MM.1S (cell line): ENCODE measurements around the gene ETFB.

Source experiments
- DNase-seq: peaks from one replicate; pipeline ENCODE4 v3.0.0-alpha.2; 2015
- H2AFZ ChIP-seq: fragments of 300-600 bp; sonication (generic); 2 replicates; pipeline ENCODE4 v1.6.0; 2016; ENCODE audit warnings: antibody characterized with exemption, low read length
- H3F3A ChIP-seq: fragments of 300-600 bp; sonication (generic); 2 replicates; pipeline ENCODE4 v1.6.1; 2016; ENCODE audit warnings: mild to moderate bottlenecking, antibody characterized with exemption, low read length, moderate library complexity, mixed read lengths; ENCODE audit not compliant: insufficient read depth
- H3K27ac ChIP-seq: fragments of 300-600 bp; sonication (generic); 2 replicates; pipeline ENCODE4 v1.5.1; 2016; ENCODE audit warnings: mild to moderate bottlenecking, low read length
- H3K27me3 ChIP-seq: fragments of 300-600 bp; sonication (generic); replicated peaks from 2 replicates; pipeline ENCODE4 v1.6.0; 2016; ENCODE audit warnings: low read length; ENCODE audit not compliant: insufficient read depth
- H3K36me3 ChIP-seq: fragments of 300-600 bp; sonication (generic); replicated peaks from 2 replicates; pipeline ENCODE4 v1.6.1; 2016; ENCODE audit warnings: mild to moderate bottlenecking, low read length, mixed read lengths; ENCODE audit not compliant: insufficient read depth
- H3K4me1 ChIP-seq: fragments of 300-600 bp; sonication (generic); 2 replicates; pipeline ENCODE4 v1.6.1; 2016; ENCODE audit warnings: low read length, mixed read lengths
- H3K4me2 ChIP-seq: fragments of 300-600 bp; sonication (generic); 2 replicates; pipeline ENCODE4 v1.6.0; 2016; ENCODE audit warnings: low read depth, low read length
- H3K4me3 ChIP-seq: fragments of 300-600 bp; sonication (generic); 2 replicates; pipeline ENCODE4 v1.5.1; 2016; ENCODE audit warnings: low read length, mixed read lengths
- H3K79me2 ChIP-seq: fragments of 300-600 bp; sonication (generic); 2 replicates; pipeline ENCODE4 v1.6.1; 2016; ENCODE audit warnings: mixed run types, low read length, mixed read lengths
- H3K9ac ChIP-seq: fragments of 300-600 bp; sonication (generic); 2 replicates; pipeline ENCODE4 v1.6.1; 2016; ENCODE audit warnings: low read length, mixed read lengths
- H3K9me2 ChIP-seq: fragments of 300-600 bp; sonication (generic); replicated peaks from 2 replicates; pipeline ENCODE4 v1.6.1; 2016; ENCODE audit warnings: mild to moderate bottlenecking, low read length, mixed read lengths; ENCODE audit not compliant: insufficient read depth
- H3K9me3 ChIP-seq: fragments of 300-600 bp; sonication (generic); replicated peaks from 2 replicates; pipeline ENCODE4 v1.6.1; 2016; ENCODE audit warnings: mild to moderate bottlenecking, low read length, mixed read lengths; ENCODE audit not compliant: insufficient read depth
- H4K20me1 ChIP-seq: fragments of 300-600 bp; sonication (generic); 2 replicates; pipeline ENCODE4 v1.6.1; 2016; ENCODE audit warnings: mild to moderate bottlenecking, low read length, moderate library complexity, mixed read lengths; ENCODE audit not compliant: insufficient read depth
- EZH2 ChIP-seq: fragments of 300-600 bp; sonication (generic); optimal IDR thresholded peaks from 2 replicates; pipeline ENCODE3; 2017; ENCODE audit warnings: low read depth, mild to moderate bottlenecking, antibody characterized with exemption, low read length, mixed read lengths
- EZH2phosphoT487 ChIP-seq: fragments of 300-600 bp; sonication (generic); IDR thresholded peaks from 2 replicates; pipeline ENCODE4 v1.6.1; 2018; ENCODE audit warnings: antibody characterized with exemption, low read length
- TF ChIP-seq, protein P1 (sequence below): fragments of 300-600 bp; sonication (generic); IDR thresholded peaks from 2 replicates; pipeline ENCODE4 v1.5.1; 2016; ENCODE audit warnings: antibody characterized with exemption, low read length, mixed read lengths

ETFB gene

DNA sequence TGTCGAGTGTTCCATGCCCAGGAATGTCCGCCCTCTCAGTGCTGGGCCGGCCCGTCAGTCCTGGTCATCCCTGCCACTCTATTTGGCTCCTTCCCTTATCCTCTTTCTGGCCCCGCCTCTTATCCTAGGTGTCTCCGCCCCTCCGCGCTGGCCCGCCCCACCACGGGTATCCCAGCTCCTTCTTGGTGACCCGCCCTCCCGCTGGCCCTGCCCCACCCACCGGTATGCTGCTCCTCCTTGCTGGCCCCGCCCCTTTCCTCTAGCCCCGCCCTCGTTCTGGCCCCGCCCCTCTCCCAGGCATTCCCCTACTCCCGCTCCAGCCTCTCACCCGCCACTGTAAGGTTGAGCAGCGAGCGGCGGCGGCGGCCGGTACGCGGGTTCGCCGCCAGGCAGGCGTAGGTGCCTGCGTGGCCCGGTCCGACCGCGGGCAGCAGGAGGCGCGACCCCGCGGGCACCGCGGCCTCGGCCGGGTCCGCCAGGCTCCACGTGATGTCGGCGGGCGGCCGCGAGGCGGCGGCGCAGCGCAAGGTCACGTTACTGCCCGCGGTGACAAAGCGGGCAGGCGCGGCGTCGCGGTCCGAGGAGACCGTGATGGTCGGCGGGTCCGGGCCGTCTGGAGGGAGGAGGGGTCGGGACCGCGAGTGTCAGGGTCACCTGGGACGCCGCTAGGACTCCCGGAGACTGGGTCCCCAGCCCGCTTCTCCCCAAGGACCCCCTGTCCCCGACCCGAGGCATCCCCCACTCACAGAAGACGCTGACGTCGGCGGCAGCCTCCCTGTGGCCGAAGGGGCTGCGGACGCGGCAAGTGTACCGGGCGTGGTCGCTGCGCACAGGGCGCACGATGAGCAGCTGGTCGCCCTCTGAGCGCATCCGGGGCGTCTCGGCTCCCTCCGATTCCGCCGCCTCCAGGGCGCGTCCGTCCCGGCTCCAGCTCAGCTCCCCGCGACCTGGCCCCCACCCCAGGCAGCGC is 26.2 kb downstream of the ETFB start:
- Histone ChIP-seq H4K20me1 (no peaks in the 10 kb centered on the region), H3K27ac (no peak overlapping the region), H3K79me2 (no peaks in the 10 kb centered on the region), H3K27me3 (no peaks in the 10 kb centered on the region), H3K9ac (no peak overlapping the region), H3K9me3 (no peaks in the 10 kb centered on the region), H3K4me2 (no peak overlapping the region), H3K4me1 (no peaks in the 10 kb centered on the region), H3K9me2 (no peaks in the 10 kb centered on the region), H2AFZ (no peak overlapping the region), H3K36me3 (no peaks in the 10 kb centered on the region), H3K4me3 (no peak overlapping the region), H3F3A (no peaks in the 10 kb centered on the region)
- no peak for DNase-seq
- TF ChIP-seq, protein P1, sequence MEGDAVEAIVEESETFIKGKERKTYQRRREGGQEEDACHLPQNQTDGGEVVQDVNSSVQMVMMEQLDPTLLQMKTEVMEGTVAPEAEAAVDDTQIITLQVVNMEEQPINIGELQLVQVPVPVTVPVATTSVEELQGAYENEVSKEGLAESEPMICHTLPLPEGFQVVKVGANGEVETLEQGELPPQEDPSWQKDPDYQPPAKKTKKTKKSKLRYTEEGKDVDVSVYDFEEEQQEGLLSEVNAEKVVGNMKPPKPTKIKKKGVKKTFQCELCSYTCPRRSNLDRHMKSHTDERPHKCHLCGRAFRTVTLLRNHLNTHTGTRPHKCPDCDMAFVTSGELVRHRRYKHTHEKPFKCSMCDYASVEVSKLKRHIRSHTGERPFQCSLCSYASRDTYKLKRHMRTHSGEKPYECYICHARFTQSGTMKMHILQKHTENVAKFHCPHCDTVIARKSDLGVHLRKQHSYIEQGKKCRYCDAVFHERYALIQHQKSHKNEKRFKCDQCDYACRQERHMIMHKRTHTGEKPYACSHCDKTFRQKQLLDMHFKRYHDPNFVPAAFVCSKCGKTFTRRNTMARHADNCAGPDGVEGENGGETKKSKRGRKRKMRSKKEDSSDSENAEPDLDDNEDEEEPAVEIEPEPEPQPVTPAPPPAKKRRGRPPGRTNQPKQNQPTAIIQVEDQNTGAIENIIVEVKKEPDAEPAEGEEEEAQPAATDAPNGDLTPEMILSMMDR: no peak
- TF ChIP-seq EZH2 (no peak), EZH2phosphoT487 (no peak)

DNA sequence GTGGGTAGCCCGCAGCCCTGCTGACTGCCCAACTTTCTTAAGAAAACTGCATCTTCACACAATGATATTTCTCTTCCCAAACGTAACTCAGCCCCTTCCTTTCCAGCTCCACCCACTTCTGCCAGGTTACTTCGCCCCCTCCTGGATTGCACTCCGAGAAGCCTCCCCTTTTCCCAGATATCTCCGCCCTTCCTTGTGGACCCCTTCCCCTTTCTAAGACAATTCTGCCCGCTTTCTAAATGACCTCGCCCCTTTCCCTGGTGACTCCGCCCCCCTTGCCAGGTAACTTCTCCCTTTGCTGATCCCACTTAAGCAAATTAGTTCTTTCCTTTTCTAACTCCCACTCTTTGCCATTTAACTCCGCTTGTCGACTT is 26.9 kb downstream of the ETFB start:
- no peaks in the 10 kb centered on the region for H3F3A ChIP-seq
- no peaks in the 10 kb centered on the region for H3K4me1 ChIP-seq
- no peaks in the 10 kb centered on the region for H3K79me2 ChIP-seq
- H3K9me2 ChIP-seq: no peaks in the 10 kb centered on the region
- H3K4me3 ChIP-seq: no peak overlapping the region
- H3K9ac ChIP-seq: no peak overlapping the region
- H3K27ac ChIP-seq: no peak overlapping the region
- H4K20me1 ChIP-seq: no peaks in the 10 kb centered on the region
- DNase-seq: no peak
- TF ChIP-seq EZH2phosphoT487 (no peak), EZH2 (no peak)
- TF ChIP-seq, protein P1: no peak
- no peaks in the 10 kb centered on the region for H3K27me3 ChIP-seq
- H3K36me3 ChIP-seq: no peaks in the 10 kb centered on the region
- H3K9me3 ChIP-seq: no peaks in the 10 kb centered on the region
- no peak overlapping the region for H2AFZ ChIP-seq
- no peak overlapping the region for H3K4me2 ChIP-seq

DNA sequence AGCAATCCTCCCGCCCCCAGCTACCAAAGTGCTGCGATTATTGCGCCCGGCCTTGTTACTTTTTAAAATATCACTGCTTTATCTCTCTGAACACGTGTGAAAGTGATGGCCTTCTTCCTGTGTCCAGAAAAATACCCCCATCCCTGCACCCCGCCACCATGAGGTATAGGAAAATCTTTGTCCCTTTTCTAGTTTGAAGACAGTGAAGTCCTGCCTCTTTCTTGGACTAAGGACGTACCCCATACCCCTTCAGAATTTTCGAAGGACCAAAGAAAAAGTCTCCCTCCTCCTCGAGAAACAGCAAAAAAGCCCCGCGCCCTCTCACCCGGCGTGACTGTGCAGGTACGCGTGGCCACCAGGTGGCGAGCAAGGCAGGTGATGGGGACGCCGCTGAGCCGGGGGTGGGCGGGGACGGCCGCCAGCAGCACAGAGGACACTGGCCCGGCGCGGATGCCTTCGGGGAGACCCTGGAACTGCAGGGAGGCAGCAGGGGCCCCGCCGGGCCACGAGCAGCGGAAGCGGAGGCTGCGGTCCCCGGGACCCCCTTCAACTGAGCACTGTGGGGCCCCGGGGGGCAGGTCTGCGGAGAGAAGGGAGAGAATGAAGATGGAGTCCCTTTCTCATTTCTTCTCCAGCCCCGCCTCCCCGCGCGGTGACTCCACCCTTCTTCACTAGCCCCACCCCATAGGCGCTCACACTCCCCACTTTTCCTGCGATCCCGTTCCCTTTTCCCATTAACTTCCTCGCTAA is 27.4 kb downstream of the ETFB start:
- no peaks in the 10 kb centered on the region for H3K79me2 ChIP-seq
- no peaks in the 10 kb centered on the region for H4K20me1 ChIP-seq
- H3K4me1 ChIP-seq: no peaks in the 10 kb centered on the region
- TF ChIP-seq, protein P1: no peak
- no peak for TF ChIP-seq EZH2
- TF ChIP-seq EZH2phosphoT487: no peak
- H3K4me3 ChIP-seq: no peak overlapping the region
- no peaks in the 10 kb centered on the region for H3K9me3 ChIP-seq
- H3F3A ChIP-seq: no peaks in the 10 kb centered on the region
- no peak overlapping the region for H3K27ac ChIP-seq
- DNase-seq: no peak
- no peak overlapping the region for H2AFZ ChIP-seq
- no peaks in the 10 kb centered on the region for H3K9me2 ChIP-seq
- H3K9ac ChIP-seq: no peak overlapping the region
- H3K27me3 ChIP-seq: no peaks in the 10 kb centered on the region
- H3K4me2 ChIP-seq: no peak overlapping the region
- no peaks in the 10 kb centered on the region for H3K36me3 ChIP-seq
